ENCODE measurements around the gene TBC1D22A.

Gene TBC1D22A

DNA sequence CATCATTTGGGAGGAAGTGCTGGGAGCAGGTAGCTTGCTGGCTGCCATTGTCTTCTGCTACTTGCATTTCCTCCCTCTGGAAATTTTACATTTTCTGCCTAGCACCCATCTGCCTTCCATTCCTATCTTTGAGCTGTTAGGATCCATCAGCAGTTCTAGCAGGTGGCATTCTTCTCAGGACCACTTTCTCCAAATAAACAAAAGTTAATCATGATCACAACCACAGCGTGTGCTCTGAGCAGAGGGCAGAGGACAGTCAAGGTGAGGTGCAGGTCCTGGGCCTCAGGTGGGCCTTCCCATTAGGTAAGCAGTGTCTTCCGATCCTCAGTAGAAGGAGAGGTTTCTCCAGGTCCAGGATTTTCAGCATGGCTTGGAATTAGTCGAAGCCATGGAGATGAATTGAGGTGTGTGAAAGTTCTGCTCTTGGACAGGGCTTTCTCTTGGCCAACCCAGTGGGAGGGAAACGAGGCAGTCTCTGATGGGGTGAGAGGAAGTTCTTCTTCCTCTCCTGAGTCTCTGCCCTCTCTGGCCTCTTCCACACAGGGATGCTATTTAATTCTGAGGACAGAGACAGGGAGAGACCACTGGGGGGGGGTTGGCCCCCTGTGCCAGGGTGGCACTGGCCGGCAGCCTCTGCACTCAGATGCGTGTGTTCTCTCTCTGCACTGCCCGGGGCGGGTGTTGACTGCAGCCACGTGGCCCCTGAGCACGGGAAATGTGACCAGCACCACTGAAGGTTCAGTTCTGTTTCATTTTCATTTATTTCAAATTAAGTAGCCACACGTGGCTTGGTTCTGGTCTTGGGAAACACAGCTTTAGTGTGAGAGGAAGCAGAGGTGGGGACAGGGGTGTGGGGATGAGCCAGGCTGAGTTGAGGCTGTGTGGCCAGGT lies 170.8 kb downstream of the TBC1D22A start:
- Mint-ChIP-seq H3K36me3 (ENCODE audit: low read depth) (peaks cover 5% of the 10 kb centered on the region), H3K4me3 (no peak overlapping the region), H3K4me1 (ENCODE audit: low read depth) (peaks cover 14% of the 10 kb centered on the region)

DNA sequence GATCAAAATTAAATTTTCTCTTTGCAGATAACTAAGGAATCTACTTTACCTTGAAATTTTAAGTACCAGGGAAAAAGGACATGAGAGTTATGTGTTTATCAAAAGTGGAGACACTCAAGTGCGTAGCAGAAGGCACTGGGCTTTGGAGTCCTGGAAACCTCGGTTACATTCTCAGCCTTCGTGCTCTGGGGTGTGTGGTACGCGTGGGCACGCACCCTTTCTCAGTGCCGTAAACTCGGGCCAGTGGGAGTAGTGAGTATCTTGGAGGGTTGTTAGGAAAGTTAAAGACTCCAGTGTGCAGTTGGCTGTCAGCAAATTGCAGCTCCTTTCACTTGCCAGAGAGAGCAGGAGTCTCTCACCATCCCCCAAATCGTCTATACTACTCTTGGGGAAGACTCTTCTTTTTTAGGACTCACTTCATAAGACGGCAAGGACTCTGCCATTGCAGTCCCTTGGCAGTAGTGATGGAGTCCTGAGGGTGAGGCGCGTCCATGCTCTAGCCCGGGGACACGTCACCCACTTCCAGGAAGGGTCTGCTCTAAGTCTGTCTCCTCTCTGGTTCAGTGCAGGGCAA lies 171.8 kb downstream of the TBC1D22A start:
- no peaks in the 10 kb centered on the region for H3K9me3 Mint-ChIP-seq
- H3K27ac Mint-ChIP-seq = peak overlapping the region; percentile 20
- no peaks in the 10 kb centered on the region for H3K27me3 Mint-ChIP-seq (ENCODE audit: low read depth)
- H3K4me3 Mint-ChIP-seq = no peak overlapping the region
- DNase-seq (ENCODE audit: low spot score) = no peak
- H3K4me1 Mint-ChIP-seq (ENCODE audit: low read depth) = peaks cover 14% of the 10 kb centered on the region
- peaks cover 4% of the 10 kb centered on the region for H3K36me3 Mint-ChIP-seq (ENCODE audit: low read depth)

More for the DNA sequence above, 170.8 kb downstream of the TBC1D22A start:
- no peaks in the 10 kb centered on the region for H3K27me3 Mint-ChIP-seq (ENCODE audit: low read depth)
- no peak for DNase-seq (ENCODE audit: low spot score)
- H3K9me3 Mint-ChIP-seq = no peaks in the 10 kb centered on the region
- H3K27ac Mint-ChIP-seq = no peak overlapping the region

DNA sequence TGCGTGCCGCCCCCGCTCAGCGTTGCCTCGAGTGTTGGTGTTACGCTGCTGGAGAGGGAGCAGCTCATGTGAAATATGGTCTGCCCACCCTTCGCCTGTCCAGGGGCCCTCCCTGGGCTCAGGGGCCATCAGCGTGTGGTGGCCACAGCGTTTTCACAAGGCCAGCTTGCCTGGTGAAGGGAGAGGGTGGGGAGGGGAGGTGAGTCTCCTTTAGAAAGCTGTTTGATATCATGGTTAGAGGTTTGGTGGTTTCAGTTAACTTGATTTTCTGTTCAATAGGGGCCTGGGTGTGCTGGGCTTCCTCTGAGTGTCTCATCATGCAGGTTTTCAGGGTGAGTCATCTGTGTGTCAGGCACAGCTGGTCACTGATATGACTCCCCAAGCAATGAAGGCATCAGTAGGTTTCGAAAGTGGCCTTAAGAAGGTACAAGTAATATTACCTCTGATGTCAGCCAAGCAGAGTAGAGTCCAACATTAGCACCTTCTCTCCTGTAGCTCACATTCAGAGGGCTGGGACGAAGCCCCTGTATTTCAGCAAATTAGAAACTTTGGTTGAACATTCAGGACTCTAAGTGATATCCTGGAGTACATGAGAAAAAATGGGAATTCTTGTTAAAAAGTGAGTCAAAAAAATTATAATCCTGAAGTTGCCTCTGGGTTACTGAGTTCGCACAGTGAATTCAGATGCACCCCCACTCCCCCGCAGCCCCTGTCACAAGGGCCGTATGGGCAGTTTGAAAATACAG lies 172.5 kb downstream of the TBC1D22A start:
- no peak overlapping the region for H3K4me3 Mint-ChIP-seq
- H3K27ac Mint-ChIP-seq = peak overlapping the region; percentile 20
- no peaks in the 10 kb centered on the region for H3K27me3 Mint-ChIP-seq (ENCODE audit: low read depth)
- H3K4me1 Mint-ChIP-seq (ENCODE audit: low read depth) = peaks cover 14% of the 10 kb centered on the region
- H3K9me3 Mint-ChIP-seq = no peaks in the 10 kb centered on the region
- peak; percentile 31 for DNase-seq (ENCODE audit: low spot score)
- H3K36me3 Mint-ChIP-seq (ENCODE audit: low read depth) = peaks cover 8% of the 10 kb centered on the region

DNA sequence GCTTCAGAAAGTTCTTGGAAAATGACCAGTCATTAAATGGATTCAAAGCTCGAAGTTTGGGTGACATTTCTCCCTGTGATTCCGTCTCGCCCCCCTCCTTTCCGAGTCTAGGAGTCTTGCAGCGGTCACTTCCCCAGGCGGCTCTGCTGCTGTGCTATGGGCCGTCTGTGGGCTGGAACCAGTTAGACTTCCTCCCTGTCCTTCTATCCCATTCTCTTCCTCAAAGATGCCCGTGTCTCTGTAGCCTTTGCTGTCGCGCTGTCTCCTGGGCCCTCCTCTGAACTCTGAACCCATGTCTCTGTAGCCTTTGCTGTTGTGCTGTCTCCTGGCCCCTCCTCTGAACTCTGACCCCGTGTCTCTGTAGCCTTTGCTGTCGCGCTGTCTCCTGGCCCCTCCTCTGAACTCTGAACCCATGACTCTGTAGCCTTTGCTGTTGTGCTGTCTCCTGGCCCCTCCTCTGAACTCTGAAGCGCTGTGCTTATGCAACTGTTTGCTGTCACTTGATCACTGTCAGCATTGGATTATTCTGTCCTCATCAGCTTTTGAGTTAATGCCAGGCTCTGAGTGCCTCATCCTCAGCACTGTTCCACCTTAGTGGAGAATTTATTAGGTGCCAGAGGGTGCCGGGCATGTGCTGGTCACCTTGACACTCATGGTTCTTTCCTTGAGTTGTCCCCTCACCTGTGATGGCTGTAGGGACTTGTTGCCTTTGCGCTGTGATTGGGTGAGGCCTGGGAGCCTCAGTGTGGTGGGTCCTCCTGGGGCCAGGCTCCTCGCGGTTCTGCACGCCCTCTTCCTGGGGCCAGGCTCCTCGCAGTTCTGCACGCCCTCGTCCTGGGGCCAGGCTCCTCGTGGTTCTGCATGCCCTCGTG lies 173.3 kb downstream of the TBC1D22A start:
- no peak overlapping the region for H3K4me3 Mint-ChIP-seq
- H3K9me3 Mint-ChIP-seq = no peaks in the 10 kb centered on the region
- H3K27me3 Mint-ChIP-seq (ENCODE audit: low read depth) = no peaks in the 10 kb centered on the region
- peak overlapping the region; percentile 52 for H3K27ac Mint-ChIP-seq
- no peak for DNase-seq (ENCODE audit: low spot score)
- H3K4me1 Mint-ChIP-seq (ENCODE audit: low read depth) = peaks cover 14% of the 10 kb centered on the region
- peaks cover 5% of the 10 kb centered on the region for H3K36me3 Mint-ChIP-seq (ENCODE audit: low read depth)

DNA sequence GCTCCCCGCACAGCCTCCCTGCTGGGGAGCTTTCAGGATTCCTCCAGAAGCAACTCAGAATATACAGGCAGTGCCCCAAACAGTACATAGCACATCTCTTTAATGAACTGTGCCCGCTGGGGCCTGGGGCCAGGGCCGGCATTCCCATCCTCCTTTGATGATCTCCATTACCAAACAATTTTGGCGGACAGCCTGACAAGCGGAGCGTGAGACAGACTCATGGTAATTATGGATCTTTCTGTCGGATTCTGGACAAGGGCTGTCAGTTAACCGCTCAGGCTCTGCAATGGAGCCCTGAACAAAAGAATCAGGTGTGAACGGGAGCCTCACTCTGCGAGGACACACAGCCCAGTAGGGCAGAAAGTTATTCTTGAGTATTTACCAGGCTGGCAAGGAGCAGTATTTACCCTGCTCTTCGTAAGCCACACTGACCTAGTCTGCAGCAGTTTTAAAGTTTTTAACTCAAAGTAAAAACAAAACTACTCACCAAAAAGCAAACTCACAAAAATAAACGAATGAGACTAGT lies 174.0 kb downstream of the TBC1D22A start:
- Mint-ChIP-seq H3K4me1 (ENCODE audit: low read depth) (peaks cover 14% of the 10 kb centered on the region), H3K9me3 (no peaks in the 10 kb centered on the region), H3K4me3 (no peak overlapping the region), H3K27me3 (ENCODE audit: low read depth) (no peaks in the 10 kb centered on the region), H3K27ac (no peak overlapping the region), H3K36me3 (ENCODE audit: low read depth) (peaks cover 3% of the 10 kb centered on the region)
- no peak for DNase-seq (ENCODE audit: low spot score)

DNA sequence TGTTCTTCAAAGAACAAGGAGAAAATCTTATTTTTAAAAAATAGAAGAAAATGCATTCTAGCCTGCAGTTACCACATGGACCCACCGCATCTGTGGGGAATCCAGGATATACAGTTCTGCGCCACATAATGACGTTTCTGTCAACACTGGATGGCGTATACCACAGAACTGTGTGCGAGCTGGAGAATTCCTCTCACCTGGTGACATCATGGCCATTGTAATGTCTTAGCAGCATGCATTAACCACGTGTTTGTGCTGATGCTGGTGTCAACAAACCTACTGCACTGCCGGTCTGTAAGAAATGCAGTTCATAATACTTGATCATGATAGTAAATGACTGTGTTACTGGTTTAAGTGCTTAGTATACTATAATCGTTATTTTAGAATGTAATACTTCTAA lies 174.7 kb downstream of the TBC1D22A start:
- peaks cover 14% of the 10 kb centered on the region for H3K4me1 Mint-ChIP-seq (ENCODE audit: low read depth)
- no peaks in the 10 kb centered on the region for H3K27me3 Mint-ChIP-seq (ENCODE audit: low read depth)
- peaks cover 3% of the 10 kb centered on the region for H3K36me3 Mint-ChIP-seq (ENCODE audit: low read depth)
- DNase-seq (ENCODE audit: low spot score) = no peak
- H3K27ac Mint-ChIP-seq = no peak overlapping the region
- H3K4me3 Mint-ChIP-seq = no peak overlapping the region
- no peaks in the 10 kb centered on the region for H3K9me3 Mint-ChIP-seq

DNA sequence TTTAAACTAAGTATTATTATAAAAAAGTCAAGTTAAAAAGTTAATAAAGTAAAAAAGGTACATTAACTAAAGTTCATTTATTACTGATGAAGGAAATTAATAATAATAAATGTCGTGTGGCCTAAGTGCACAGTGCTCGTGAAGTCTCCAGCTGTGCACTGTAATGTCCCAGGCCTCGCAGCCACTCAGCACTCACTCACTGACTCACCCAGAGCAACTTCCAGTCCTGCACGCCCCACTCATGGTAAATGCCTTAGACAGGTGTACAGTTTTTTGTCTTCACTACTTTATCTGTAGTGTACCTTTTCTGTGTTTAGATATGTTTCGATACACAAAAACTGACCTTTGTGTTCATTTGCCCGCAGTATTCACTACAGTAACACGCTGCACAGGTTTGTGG lies 175.5 kb downstream of the TBC1D22A start:
- no peak for DNase-seq (ENCODE audit: low spot score)
- Mint-ChIP-seq H3K27ac (no peak overlapping the region), H3K4me1 (ENCODE audit: low read depth) (peaks cover 14% of the 10 kb centered on the region), H3K36me3 (ENCODE audit: low read depth) (peaks cover 3% of the 10 kb centered on the region), H3K9me3 (no peaks in the 10 kb centered on the region), H3K4me3 (no peak overlapping the region), H3K27me3 (ENCODE audit: low read depth) (no peaks in the 10 kb centered on the region)

DNA sequence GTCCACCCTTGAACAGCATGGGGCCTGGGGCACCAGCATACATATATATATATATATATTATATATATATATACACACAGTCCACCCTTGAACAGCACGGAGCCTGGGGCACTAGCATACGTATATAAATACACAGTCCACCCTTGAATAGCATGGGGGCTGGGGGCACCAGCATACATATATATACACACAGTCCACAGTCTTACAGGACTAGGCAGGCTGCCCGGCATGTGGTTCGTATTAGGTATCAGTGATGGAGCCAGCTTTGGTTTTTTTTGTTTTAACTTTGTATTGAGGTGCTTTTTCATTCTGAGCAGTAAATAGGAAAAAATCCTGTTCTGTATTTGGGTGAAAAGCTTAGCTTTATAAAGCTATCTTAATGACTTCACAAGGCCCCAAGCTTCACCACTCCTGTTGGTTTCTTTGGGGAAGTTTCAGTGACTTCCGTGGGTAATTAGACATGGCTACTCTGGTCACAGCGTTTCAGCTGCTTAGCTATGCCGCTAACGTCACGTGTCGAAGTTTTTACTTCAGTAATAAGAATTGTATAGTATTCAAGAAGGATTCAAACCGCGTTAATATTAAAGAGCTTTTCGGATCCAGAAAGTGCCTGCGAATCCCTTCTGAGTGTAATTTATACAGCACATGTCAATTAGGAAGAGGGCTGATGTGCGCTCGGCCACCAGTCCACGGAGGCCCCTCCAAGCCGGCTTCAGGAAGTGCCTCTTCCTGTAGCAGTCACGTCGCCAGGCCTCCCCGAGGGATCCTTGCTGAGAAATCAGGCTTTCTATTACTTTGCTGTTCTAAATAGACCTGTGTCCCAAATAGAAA lies 179.7 kb downstream of the TBC1D22A start:
- no peaks in the 10 kb centered on the region for H3K27me3 Mint-ChIP-seq (ENCODE audit: low read depth)
- H3K27ac Mint-ChIP-seq = no peak overlapping the region
- no peaks in the 10 kb centered on the region for H3K9me3 Mint-ChIP-seq
- no peak overlapping the region for H3K4me3 Mint-ChIP-seq
- peaks cover 6% of the 10 kb centered on the region for H3K36me3 Mint-ChIP-seq (ENCODE audit: low read depth)
- DNase-seq (ENCODE audit: low spot score) = no peak
- no peaks in the 10 kb centered on the region for H3K4me1 Mint-ChIP-seq (ENCODE audit: low read depth)

DNA sequence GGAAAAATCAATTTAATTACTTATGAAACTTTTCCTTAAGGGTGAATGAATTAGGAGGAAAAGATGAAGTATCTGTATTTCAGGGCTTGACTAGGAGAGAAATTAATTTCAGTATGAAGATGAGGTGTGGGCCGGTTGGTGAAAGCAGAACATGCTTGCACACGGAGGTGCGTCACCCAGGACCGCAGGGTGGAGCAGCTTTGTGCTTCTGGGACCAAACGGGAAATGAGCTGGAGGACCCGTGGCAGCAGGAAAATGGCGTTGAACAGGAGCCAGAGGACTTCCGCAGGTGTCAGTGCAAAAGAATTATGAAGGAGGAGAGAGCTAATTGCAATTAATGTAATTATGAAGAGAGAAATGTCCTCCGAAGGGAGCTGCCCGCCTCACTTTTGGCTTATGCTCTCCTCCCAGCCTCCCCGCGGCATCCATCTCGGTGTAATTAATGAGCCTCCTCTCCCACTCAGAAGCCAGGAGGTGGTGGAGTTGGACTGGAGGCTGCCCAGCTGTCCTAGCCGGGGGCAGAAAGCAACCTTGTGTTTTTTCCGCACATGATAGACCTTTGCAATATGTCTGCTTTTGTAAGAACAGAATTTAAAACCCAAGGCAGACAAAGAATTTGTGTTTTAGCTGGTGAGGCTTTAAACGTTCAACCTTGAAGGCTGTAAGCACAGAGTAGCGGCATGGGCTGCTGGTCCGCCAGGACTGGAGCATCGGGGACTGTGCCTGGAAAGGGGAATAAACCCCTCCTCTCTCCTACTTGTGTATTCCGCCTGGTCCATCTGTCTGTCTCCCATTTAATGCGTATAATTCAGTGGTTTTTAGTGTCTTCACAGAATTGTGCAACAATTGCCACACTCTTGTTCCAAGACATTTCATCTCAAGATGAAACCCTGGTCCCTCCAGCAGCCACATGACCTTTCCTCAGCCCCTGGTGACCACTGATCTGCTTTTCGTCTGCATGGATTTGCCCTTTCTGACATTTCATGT lies 180.6 kb downstream of the TBC1D22A start:
- Mint-ChIP-seq H3K27me3 (ENCODE audit: low read depth) (no peaks in the 10 kb centered on the region), H3K4me1 (ENCODE audit: low read depth) (peaks cover 6% of the 10 kb centered on the region), H3K36me3 (ENCODE audit: low read depth) (peaks cover 6% of the 10 kb centered on the region), H3K4me3 (no peak overlapping the region), H3K27ac (no peak overlapping the region), H3K9me3 (no peaks in the 10 kb centered on the region)
- no peak for DNase-seq (ENCODE audit: low spot score)

DNA sequence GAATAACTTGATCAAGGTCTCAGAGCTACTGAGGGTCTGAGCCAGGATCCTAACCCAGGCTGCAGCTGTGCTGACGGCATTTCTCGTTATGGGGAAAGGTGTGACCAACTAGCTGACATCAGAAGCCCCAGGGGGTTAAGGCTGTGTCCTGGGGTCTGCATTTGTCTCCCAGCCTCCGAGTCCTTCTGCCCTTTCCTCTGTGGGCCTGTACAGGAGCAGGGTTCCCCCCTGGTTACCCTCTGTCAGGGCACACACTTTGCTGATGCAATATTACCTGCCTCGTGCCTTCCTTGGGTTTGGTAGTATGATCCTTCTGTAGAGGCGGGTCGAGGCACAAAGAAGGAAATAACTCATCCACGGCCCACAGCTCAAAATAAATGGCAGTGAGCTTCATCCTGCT lies 183.0 kb downstream of the TBC1D22A start:
- Mint-ChIP-seq H3K36me3 (ENCODE audit: low read depth) (peaks cover 3% of the 10 kb centered on the region), H3K27ac (no peak overlapping the region), H3K9me3 (no peaks in the 10 kb centered on the region), H3K27me3 (ENCODE audit: low read depth) (no peaks in the 10 kb centered on the region), H3K4me3 (no peak overlapping the region), H3K4me1 (ENCODE audit: low read depth) (peaks cover 6% of the 10 kb centered on the region)
- DNase-seq (ENCODE audit: low spot score) = no peak

DNA sequence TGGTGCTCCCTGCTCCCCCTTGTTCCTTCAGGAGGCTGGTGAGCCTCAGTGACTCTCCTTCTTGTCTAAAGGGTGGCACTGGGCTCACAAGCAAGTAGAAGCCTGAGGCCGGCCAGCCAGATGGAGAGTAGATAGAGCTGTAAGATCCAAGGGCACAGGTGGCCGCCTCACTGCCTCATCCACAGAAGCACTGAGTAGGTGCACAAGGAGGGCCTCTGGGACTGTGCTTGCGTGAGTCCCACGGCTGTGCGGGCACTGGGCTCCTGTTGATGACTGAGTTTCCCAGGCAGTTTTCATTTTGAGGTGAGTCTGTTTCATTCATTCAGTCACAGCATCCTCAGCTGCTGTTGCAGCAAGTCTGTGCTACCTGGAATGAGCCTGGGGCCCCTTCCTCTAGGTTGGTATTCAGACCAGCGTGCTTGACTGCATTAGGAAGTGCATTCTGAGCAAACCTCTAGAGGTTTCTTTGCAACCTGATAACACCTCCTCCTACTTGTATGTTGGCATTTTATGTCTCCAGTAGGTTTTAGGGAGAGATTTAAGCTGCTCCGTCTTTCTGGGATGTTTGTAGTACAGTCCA lies 184.0 kb downstream of the TBC1D22A start:
- Mint-ChIP-seq H3K36me3 (ENCODE audit: low read depth) (peaks cover 3% of the 10 kb centered on the region), H3K27ac (no peak overlapping the region), H3K4me3 (no peak overlapping the region), H3K9me3 (no peaks in the 10 kb centered on the region), H3K4me1 (ENCODE audit: low read depth) (peaks cover 6% of the 10 kb centered on the region), H3K27me3 (ENCODE audit: low read depth) (no peaks in the 10 kb centered on the region)
- DNase-seq (ENCODE audit: low spot score) = no peak
